Ishikawa (cell line): ENCODE data around the gene VTN.

ENCODE experiments used
- CEBPB ChIP-seq: IDR thresholded peaks from 2 replicates; pipeline ENCODE4 v1.6.1; 2012
- CREB1 ChIP-seq: IDR thresholded peaks from 2 replicates; pipeline ENCODE4 v1.6.1; 2012; ENCODE audit warnings: low read depth
- EGR1 ChIP-seq: IDR thresholded peaks from 2 replicates; pipeline ENCODE4 v1.6.1; 2012
- EP300 ChIP-seq: IDR thresholded peaks from 2 replicates; pipeline ENCODE4 v1.6.1; 2012; ENCODE audit warnings: borderline replicate concordance
- MAX ChIP-seq: IDR thresholded peaks from 2 replicates; pipeline ENCODE4 v1.6.1; 2012
- NFIC ChIP-seq: IDR thresholded peaks from 2 replicates; pipeline ENCODE4 v1.6.1; 2012
- RAD21 ChIP-seq: IDR thresholded peaks from 2 replicates; pipeline ENCODE4 v1.6.1; 2012; ENCODE audit warnings: low read depth
- REST ChIP-seq: IDR thresholded peaks from 2 replicates; pipeline ENCODE4 v1.6.1; 2012; ENCODE audit warnings: low read depth, mild to moderate bottlenecking
- TAF1 ChIP-seq: IDR thresholded peaks from 2 replicates; pipeline ENCODE4 v1.6.1; 2012; ENCODE audit warnings: low read depth, mild to moderate bottlenecking
- TCF12 ChIP-seq: IDR thresholded peaks from 2 replicates; pipeline ENCODE4 v1.6.1; 2012; ENCODE audit warnings: low read depth
- TEAD4 ChIP-seq: IDR thresholded peaks from 2 replicates; pipeline ENCODE4 v1.6.1; 2012
- YY1 ChIP-seq: IDR thresholded peaks from 2 replicates; pipeline ENCODE4 v1.6.1; 2012; ENCODE audit warnings: low read depth
- ZBTB7A ChIP-seq: IDR thresholded peaks from 2 replicates; pipeline ENCODE4 v1.6.1; 2012; ENCODE audit warnings: low read depth
- TF ChIP-seq, protein P1 (sequence below): IDR thresholded peaks from 2 replicates; pipeline ENCODE4 v1.6.1; 2012

DNA sequence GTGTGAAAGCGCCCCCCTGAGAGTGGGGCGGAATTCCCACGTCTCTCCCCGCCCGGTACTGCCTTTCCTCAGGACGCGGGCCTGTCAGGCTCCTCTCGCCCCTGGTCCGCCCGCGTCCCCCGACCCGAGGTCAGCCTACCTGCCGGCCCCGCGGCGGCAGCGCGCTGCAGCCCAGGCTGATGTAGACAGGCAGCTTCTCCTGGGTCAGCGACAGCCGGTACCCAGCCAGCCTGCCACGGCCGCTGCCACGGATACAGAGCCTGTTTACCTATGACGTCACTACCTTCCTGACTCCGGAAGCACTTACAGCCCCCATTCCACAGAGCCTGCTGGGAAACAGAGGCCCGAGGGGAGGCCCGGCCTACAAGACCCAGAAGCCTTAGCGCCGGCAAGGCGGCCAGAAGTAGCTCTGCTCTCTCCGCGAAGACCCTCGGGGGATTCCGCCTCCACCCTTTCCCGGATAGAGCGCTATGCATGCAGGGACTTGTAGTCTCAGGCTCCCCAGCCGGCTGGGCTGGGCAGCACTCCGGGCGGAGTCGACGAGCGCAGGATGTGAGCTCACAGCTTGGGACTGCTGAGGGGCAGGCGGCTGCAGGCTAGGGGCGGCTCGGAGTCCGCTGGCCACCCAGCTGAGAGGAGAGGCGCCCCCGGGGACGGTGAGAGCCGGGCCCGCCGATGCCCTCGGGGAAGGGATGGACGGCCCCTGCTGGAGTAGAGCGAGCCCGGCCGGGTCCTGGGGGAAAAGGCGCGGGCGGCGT is 34.7 kb downstream of the VTN start, which contains the start of the genes IFT20 and TNFAIP1:
- TF ChIP-seq REST (no peak), EGR1 (peak; percentile 90), YY1 (peak; percentile 63; the same call in 1 of the 2 replicates), CEBPB (no peak), EP300 (no peak), NFIC (0 out of 2 replicates have a peak, but pooled peaks have one; percentile 17), MAX (peak; percentile 75; the same call in 1 of the 2 replicates), ZBTB7A (peak; percentile 79), TAF1 (peak; percentile 64), TEAD4 (peak; percentile 62), TCF12 (peak; percentile 70), RAD21 (no peak), CREB1 (peak; percentile 92)
- TF ChIP-seq, protein P1, sequence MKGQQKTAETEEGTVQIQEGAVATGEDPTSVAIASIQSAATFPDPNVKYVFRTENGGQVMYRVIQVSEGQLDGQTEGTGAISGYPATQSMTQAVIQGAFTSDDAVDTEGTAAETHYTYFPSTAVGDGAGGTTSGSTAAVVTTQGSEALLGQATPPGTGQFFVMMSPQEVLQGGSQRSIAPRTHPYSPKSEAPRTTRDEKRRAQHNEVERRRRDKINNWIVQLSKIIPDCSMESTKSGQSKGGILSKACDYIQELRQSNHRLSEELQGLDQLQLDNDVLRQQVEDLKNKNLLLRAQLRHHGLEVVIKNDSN: 0 out of 2 replicates have a peak, but pooled peaks have one; percentile 18
